Neuronal stem cell (in vitro differentiated cells): ENCODE measurements around the gene SLC11A1.

Experiments used
- DNase-seq: peaks from one replicate; pipeline ENCODE4 v3.0.0-alpha.2; 2013; ENCODE audit warnings: low spot score
- H2AFZ ChIP-seq: one replicate; pipeline ENCODE4 v1.6.1; 2013; ENCODE audit warnings: mild to moderate bottlenecking, low read length, inconsistent platforms
- H2AK5ac ChIP-seq: 2 replicates; pipeline ENCODE4 v1.6.1; 2013; ENCODE audit warnings: low read depth, mild to moderate bottlenecking, inconsistent platforms, low read length, moderate library complexity, mixed read lengths
- H2BK120ac ChIP-seq: 2 replicates; pipeline ENCODE4 v1.6.1; 2013; ENCODE audit warnings: low read depth, mild to moderate bottlenecking, inconsistent platforms, low read length, moderate library complexity, mixed read lengths
- H2BK12ac ChIP-seq: one replicate; pipeline ENCODE4 v1.6.1; 2013; ENCODE audit warnings: low read length, inconsistent platforms
- H2BK15ac ChIP-seq: 2 replicates; pipeline ENCODE4 v1.6.1; 2013; ENCODE audit warnings: mild to moderate bottlenecking, low read length, inconsistent platforms, mixed read lengths
- H2BK5ac ChIP-seq: one replicate; pipeline ENCODE4 v1.6.1; 2013; ENCODE audit warnings: inconsistent platforms, mild to moderate bottlenecking, low read length, moderate library complexity
- H3K14ac ChIP-seq: one replicate; pipeline ENCODE4 v1.6.1; 2013; ENCODE audit warnings: low read length, inconsistent platforms
- H3K18ac ChIP-seq: 2 replicates; pipeline ENCODE4 v1.6.1; 2013; ENCODE audit warnings: low read length, inconsistent platforms
- H3K23ac ChIP-seq: 2 replicates; pipeline ENCODE4 v1.6.1; 2013; ENCODE audit warnings: low read depth, mild to moderate bottlenecking, mixed read lengths, low read length, inconsistent platforms; ENCODE audit not compliant: poor library complexity
- H3K27ac ChIP-seq: replicated peaks from 3 replicates; pipeline ENCODE4 v1.5.1; 2013; ENCODE audit warnings: low read length, inconsistent platforms
- H3K27me3 ChIP-seq, 3 experiments: 2 replicates each; pipeline ENCODE4 v1.6.1; 2013; ENCODE audit warnings: low read length in 3 of 3, mild to moderate bottlenecking in 2 of 3, inconsistent platforms in 1 of 3, low read depth in 1 of 3, mixed read lengths in 1 of 3, moderate library complexity in 1 of 3; ENCODE audit not compliant: control insufficient read depth in 3 of 3, insufficient read depth in 3 of 3
- H3K36me3 ChIP-seq, 2 donors: replicated peaks in 1 of 2; 2 replicates each; pipeline ENCODE4 v1.6.1; 2013; ENCODE audit warnings: low read length in 2 of 2; ENCODE audit not compliant: control insufficient read depth in 2 of 2, insufficient read depth in 2 of 2
- H3K4ac ChIP-seq: 2 replicates; pipeline ENCODE4 v1.6.1; 2013; ENCODE audit warnings: inconsistent platforms, mild to moderate bottlenecking, low read length, moderate library complexity
- H3K4me1 ChIP-seq, 2 donors: 1 replicate in 1 of 2; 2 replicates in 1 of 2; pipeline ENCODE4 v1.6.1; 2013; ENCODE audit warnings: low read length in 2 of 2, low read depth in 1 of 2; ENCODE audit not compliant: control insufficient read depth in 2 of 2, insufficient read depth in 1 of 2
- H3K4me2 ChIP-seq: one replicate; pipeline ENCODE4 v1.6.1; 2013; ENCODE audit warnings: mild to moderate bottlenecking, low read length, inconsistent platforms; ENCODE audit not compliant: insufficient read depth, poor library complexity, severe bottlenecking
- H3K4me3 ChIP-seq, 2 donors: 2 replicates each; pipeline ENCODE4 v1.5.1; 2013; ENCODE audit warnings: low read length in 2 of 2, mild to moderate bottlenecking in 2 of 2, inconsistent platforms in 1 of 2, moderate library complexity in 1 of 2
- H3K79me1 ChIP-seq: one replicate; pipeline ENCODE4 v1.6.1; 2013; ENCODE audit warnings: low read depth, mild to moderate bottlenecking, inconsistent platforms, low read length, moderate library complexity
- H3K9ac ChIP-seq: one replicate; pipeline ENCODE4 v1.6.1; 2013; ENCODE audit warnings: mild to moderate bottlenecking, low read depth, low read length, inconsistent platforms; ENCODE audit not compliant: poor library complexity
- H3K9me3 ChIP-seq, 2 donors: replicated peaks in 1 of 2; 2 replicates each; pipeline versions ENCODE3 to v1.6.1; 2013; ENCODE audit warnings: low read length in 2 of 2, mild to moderate bottlenecking in 2 of 2, inconsistent platforms in 1 of 2, low read depth in 1 of 2, mixed read lengths in 1 of 2, moderate library complexity in 1 of 2; ENCODE audit not compliant: control insufficient read depth in 2 of 2, insufficient read depth in 1 of 2
- H4K8ac ChIP-seq: one replicate; pipeline ENCODE4 v1.6.1; 2013; ENCODE audit warnings: low read depth, mild to moderate bottlenecking, inconsistent platforms, low read length, moderate library complexity
- H4K91ac ChIP-seq: one replicate; pipeline ENCODE4 v1.6.1; 2013; ENCODE audit warnings: low read length, low read depth, mild to moderate bottlenecking, inconsistent platforms; ENCODE audit not compliant: poor library complexity
- WGBS, 2 donors: extraction: QIAGEN DNeasy Blood & Tissue Kit; methylation state at CpG; one replicate each; pipeline ENCODE4 v1.1.7; 2013; ENCODE audit warnings: missing lambda C conversion rate in 2 of 2, mixed read lengths in 1 of 2; ENCODE audit not compliant: insufficient read length in 2 of 2, insufficient replicate concordance in 1 of 2; ENCODE audit errors: extremely low coverage in 2 of 2; 5-methylcytosine and 5-hydroxymethylcytosine counted together

SLC11A1 gene

DNA sequence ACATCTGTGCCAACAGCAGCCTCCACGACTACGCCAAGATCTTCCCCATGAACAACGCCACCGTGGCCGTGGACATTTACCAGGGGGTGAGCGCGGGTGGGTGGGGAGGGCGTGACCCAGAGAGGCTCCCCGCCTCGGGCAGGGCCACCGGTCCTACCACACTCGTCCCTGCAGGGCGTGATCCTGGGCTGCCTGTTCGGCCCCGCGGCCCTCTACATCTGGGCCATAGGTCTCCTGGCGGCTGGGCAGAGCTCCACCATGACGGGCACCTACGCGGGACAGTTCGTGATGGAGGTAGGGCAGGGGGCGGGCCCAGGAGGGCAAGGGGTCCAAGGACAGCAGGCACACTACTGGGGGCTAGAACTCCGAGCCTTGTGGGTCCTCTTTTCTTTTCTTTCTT, 9.1 kb downstream of the SLC11A1 start:
- no CpG with 5 or more reads among the region's 23 CpGs for WGBS, 2 donors
- peaks cover 0 to 9% of the 10 kb centered on the region in 2 donors for H3K4me1 ChIP-seq
- no peak overlapping the region for H4K91ac ChIP-seq
- H2BK15ac ChIP-seq = peak overlapping the region; percentile 68
- no peak for DNase-seq
- no peak overlapping the region for H3K23ac ChIP-seq
- H3K9me3 ChIP-seq = peaks cover 0 to 3% of the 10 kb centered on the region in 2 donors
- no peaks in the 10 kb centered on the region for H3K36me3 ChIP-seq
- no peak overlapping the region for H2AFZ ChIP-seq
- H2BK12ac ChIP-seq = no peak overlapping the region
- no peak overlapping the region for H2BK120ac ChIP-seq
- H3K4ac ChIP-seq = peak overlapping the region; percentile 56
- H3K79me1 ChIP-seq = peaks cover 2% of the 10 kb centered on the region
- no peak overlapping the region for H3K4me3 ChIP-seq
- H3K27me3 ChIP-seq = peaks cover 0 to 43% (median 17%) of the 10 kb centered on the region in 3 experiments
- H3K18ac ChIP-seq = no peak overlapping the region
- no peak overlapping the region for H3K27ac ChIP-seq
- H4K8ac ChIP-seq = no peak overlapping the region
- H2BK5ac ChIP-seq = no peak overlapping the region
- no peak overlapping the region for H3K9ac ChIP-seq
- peak overlapping the region; percentile 57 for H3K14ac ChIP-seq
- no peak overlapping the region for H3K4me2 ChIP-seq
- peak overlapping the region; percentile 64 for H2AK5ac ChIP-seq

DNA sequence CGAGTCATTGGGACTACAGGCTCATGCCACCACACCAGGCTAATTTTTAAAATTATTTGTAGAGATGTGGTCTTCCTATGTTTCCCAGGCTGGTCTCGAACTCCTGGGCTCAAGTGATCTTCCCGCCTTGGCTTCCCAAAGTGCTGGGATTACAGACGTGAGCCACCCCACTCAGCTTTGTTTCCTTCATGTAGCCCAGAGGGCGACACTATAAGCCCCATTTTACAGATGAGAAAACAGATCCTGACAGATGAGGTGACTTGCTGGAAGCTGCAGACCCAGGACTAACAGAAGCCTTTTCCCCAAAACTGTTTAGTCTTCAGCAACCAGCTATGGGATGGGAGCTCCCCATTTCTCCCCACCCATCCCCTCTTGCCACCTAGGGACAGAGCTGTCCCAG, 10.4 kb downstream of the SLC11A1 start:
- H3K79me1 ChIP-seq = peaks cover 2% of the 10 kb centered on the region
- no peak overlapping the region for H2BK120ac ChIP-seq
- no peak overlapping the region for H3K14ac ChIP-seq
- no peak for DNase-seq
- H2BK15ac ChIP-seq = no peak overlapping the region
- H3K36me3 ChIP-seq = no peaks in the 10 kb centered on the region
- no peak overlapping the region for H2AFZ ChIP-seq
- H3K23ac ChIP-seq = no peak overlapping the region
- no CpG with 5 or more reads among the region's 5 CpGs for WGBS, 2 donors
- no peak overlapping the region for H3K4me2 ChIP-seq
- no peak overlapping the region for H2BK12ac ChIP-seq
- no peak overlapping the region for H3K4ac ChIP-seq
- H4K8ac ChIP-seq = no peak overlapping the region
- no peak overlapping the region for H4K91ac ChIP-seq
- H3K27me3 ChIP-seq = peaks cover 6 to 42% (median 18%) of the 10 kb centered on the region in 3 experiments
- no peak overlapping the region for H3K18ac ChIP-seq
- H3K9ac ChIP-seq = no peak overlapping the region
- no peak overlapping the region for H3K27ac ChIP-seq
- H2BK5ac ChIP-seq = no peak overlapping the region
- peaks cover 10 to 17% of the 10 kb centered on the region in 2 donors for H3K4me1 ChIP-seq
- peaks cover 0 to 3% of the 10 kb centered on the region in 2 donors for H3K9me3 ChIP-seq
- H3K4me3 ChIP-seq = no peak overlapping the region
- H2AK5ac ChIP-seq = no peak overlapping the region

DNA sequence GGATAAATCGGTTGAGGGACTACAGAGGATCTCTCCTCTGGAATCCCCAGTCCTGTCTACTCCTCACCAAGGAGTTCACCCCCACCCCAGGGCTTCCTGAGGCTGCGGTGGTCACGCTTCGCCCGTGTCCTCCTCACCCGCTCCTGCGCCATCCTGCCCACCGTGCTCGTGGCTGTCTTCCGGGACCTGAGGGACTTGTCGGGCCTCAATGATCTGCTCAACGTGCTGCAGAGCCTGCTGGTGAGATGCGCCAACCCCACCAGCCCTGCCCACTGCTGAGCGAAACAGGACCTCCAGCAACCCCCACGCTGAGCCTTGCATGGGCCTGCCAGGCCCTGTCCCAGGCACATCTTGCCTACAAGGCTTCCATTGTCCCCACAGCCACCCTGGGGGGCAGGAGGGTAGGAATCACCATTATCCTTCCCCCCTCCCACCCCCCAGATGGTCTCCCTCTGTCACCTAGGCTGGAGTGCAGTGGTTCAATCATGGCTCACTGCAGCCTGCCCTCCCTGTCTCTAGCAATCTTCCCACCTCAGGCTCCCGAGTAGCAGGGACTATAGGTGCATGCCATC, 10.9 kb downstream of the SLC11A1 start:
- no peak overlapping the region for H3K4me3 ChIP-seq
- no peak overlapping the region for H2BK120ac ChIP-seq
- peaks cover 0 to 3% of the 10 kb centered on the region in 2 donors for H3K9me3 ChIP-seq
- H3K23ac ChIP-seq = peak overlapping the region; percentile 75
- no peak overlapping the region for H4K8ac ChIP-seq
- H3K27ac ChIP-seq = no peak overlapping the region
- peak overlapping the region; percentile 97 for H3K14ac ChIP-seq
- H3K4ac ChIP-seq = no peak overlapping the region
- peak overlapping the region; percentile 15 for H3K9ac ChIP-seq
- no peak overlapping the region for H2BK5ac ChIP-seq
- peak overlapping the region; percentile 90 for H2BK15ac ChIP-seq
- H2AFZ ChIP-seq = no peak overlapping the region
- peak overlapping the region; percentile 59 for H4K91ac ChIP-seq
- DNase-seq = no peak
- H3K79me1 ChIP-seq = peaks cover 2% of the 10 kb centered on the region
- no CpG with 5 or more reads among the region's 16 CpGs for WGBS, 2 donors
- H2BK12ac ChIP-seq = no peak overlapping the region
- H3K18ac ChIP-seq = peak overlapping the region; percentile 92
- peak overlapping the region; percentile 50 for H2AK5ac ChIP-seq
- peaks cover 15 to 22% of the 10 kb centered on the region in 2 donors for H3K4me1 ChIP-seq
- no peak overlapping the region for H3K4me2 ChIP-seq
- H3K27me3 ChIP-seq = peaks cover 11 to 43% (median 20%) of the 10 kb centered on the region in 3 experiments
- H3K36me3 ChIP-seq = no peaks in the 10 kb centered on the region

DNA sequence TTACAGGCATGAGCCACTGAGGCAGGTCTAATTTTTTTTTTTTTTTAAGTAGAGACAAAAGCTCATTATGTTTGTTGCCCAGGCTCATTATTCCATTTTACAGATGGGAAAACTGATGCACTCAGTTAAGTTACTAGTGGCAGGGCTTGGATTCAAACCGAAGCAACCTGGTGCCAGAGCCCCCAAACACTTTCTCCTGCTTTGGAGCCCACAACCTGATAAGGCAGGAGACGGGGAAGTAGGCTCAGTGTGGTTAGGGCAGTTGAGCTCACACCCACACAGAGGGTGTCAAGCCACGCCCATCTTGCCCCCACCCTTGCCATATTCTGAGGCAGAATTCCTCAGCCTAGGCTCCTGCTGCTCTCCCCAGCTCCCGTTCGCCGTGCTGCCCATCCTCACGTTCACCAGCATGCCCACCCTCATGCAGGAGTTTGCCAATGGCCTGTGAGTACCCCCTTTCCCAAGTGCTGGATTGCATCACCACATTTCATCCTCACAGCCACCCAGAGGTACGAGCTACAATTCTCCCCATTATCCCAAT, 11.7 kb downstream of the SLC11A1 start:
- WGBS, 2 donors = no CpG with 5 or more reads among the region's 8 CpGs
- H3K27ac ChIP-seq = no peak overlapping the region
- H3K4me1 ChIP-seq = peaks cover 20 to 26% of the 10 kb centered on the region in 2 donors
- H3K4me2 ChIP-seq = no peak overlapping the region
- H3K23ac ChIP-seq = peak overlapping the region; percentile 25
- H2BK15ac ChIP-seq = peak overlapping the region; percentile 75
- no peak overlapping the region for H3K4ac ChIP-seq
- no peak overlapping the region for H3K14ac ChIP-seq
- peaks cover 17 to 51% (median 29%) of the 10 kb centered on the region in 3 experiments for H3K27me3 ChIP-seq
- H3K18ac ChIP-seq = peak overlapping the region; percentile 76
- H3K4me3 ChIP-seq = peak overlapping the region in 1 of 2 donors; percentile 9
- H2BK5ac ChIP-seq = no peak overlapping the region
- no peaks in the 10 kb centered on the region for H3K36me3 ChIP-seq
- no peak overlapping the region for H4K8ac ChIP-seq
- H2AK5ac ChIP-seq = no peak overlapping the region
- H3K9ac ChIP-seq = no peak overlapping the region
- H3K79me1 ChIP-seq = peaks cover 2% of the 10 kb centered on the region
- DNase-seq = no peak
- H4K91ac ChIP-seq = peak overlapping the region; percentile 17
- H2BK120ac ChIP-seq = no peak overlapping the region
- H3K9me3 ChIP-seq = peaks cover 0 to 3% of the 10 kb centered on the region in 2 donors
- H2AFZ ChIP-seq = no peak overlapping the region
- peak overlapping the region; percentile 93 for H2BK12ac ChIP-seq
